CD14-positive monocyte (primary cell): ENCODE measurements around the gene MTA2. TPM values are rescaled to one million over a fixed set of nuclear protein-coding genes. Genes with fewer than 3 reads are reported as not detected.

ENCODE experiments used
- DNase-seq, 3 donors: peaks; one replicate each; pipeline ENCODE4 v3.0.0-alpha.2; 2011 to 2022
- H2AFZ ChIP-seq: 2 replicates; pipeline ENCODE4 v1.6.0; 2012; ENCODE audit warnings: mild to moderate bottlenecking, low read depth, low read length, inconsistent platforms; ENCODE audit not compliant: insufficient read depth, poor library complexity, severe bottlenecking
- H3K27ac ChIP-seq, 2 donors: 1 replicate in 1 of 2; 2 replicates in 1 of 2; pipeline ENCODE4 v1.5.1; 2012 to 2013; ENCODE audit warnings: low read length in 2 of 2, control low read depth in 1 of 2, inconsistent platforms in 1 of 2, low read depth in 1 of 2, mild to moderate bottlenecking in 1 of 2
- H3K27me3 ChIP-seq, 2 donors: one replicate each; pipeline versions ENCODE4 v1.6.0 to v1.6.1; 2011 to 2013; ENCODE audit warnings: low read length in 2 of 2; ENCODE audit not compliant: control insufficient read depth in 2 of 2, insufficient read depth in 2 of 2
- H3K36me3 ChIP-seq, 2 donors: replicated peaks in 1 of 2; 1 replicate in 1 of 2; 2 replicates in 1 of 2; pipeline versions ENCODE4 v1.5.1 to v1.6.1; 2012 to 2013; ENCODE audit warnings: low read length in 2 of 2, control low read depth in 1 of 2, inconsistent platforms in 1 of 2, mild to moderate bottlenecking in 1 of 2; ENCODE audit not compliant: insufficient read depth in 2 of 2, control insufficient read depth in 1 of 2
- H3K4me1 ChIP-seq, 2 donors: 1 replicate in 1 of 2; 2 replicates in 1 of 2; pipeline versions ENCODE4 v1.5.1 to v1.6.1; 2012 to 2013; ENCODE audit warnings: low read length in 2 of 2, control low read depth in 1 of 2, inconsistent platforms in 1 of 2, mild to moderate bottlenecking in 1 of 2, moderate library complexity in 1 of 2; ENCODE audit not compliant: insufficient read depth in 2 of 2, control insufficient read depth in 1 of 2
- H3K4me2 ChIP-seq: replicated peaks from 2 replicates; pipeline ENCODE3; 2012; ENCODE audit warnings: low read length, moderate library complexity, mild to moderate bottlenecking; ENCODE audit not compliant: poor library complexity, severe bottlenecking; ENCODE audit errors: extremely low read depth
- H3K4me3 ChIP-seq, 3 experiments: fragments of 200-600 bp in 1 of 3; sonication (generic) in 1 of 3; replicated peaks in 1 of 3; 1 replicate in 2 of 3; 2 replicates in 1 of 3; pipeline ENCODE4 v1.5.1; 2011 to 2013; ENCODE audit warnings: low read length in 3 of 3, mild to moderate bottlenecking in 3 of 3, control low read depth in 2 of 3, low read depth in 2 of 3, inconsistent platforms in 1 of 3, moderate library complexity in 1 of 3
- H3K79me2 ChIP-seq: 2 replicates; pipeline ENCODE4 v1.6.0; 2012; ENCODE audit warnings: mild to moderate bottlenecking, control low read depth, inconsistent platforms, low read length, moderate library complexity; ENCODE audit not compliant: insufficient read depth
- H3K9ac ChIP-seq: 2 replicates; pipeline ENCODE4 v1.6.0; 2017; ENCODE audit warnings: low read length, mild to moderate bottlenecking; ENCODE audit not compliant: insufficient read depth, poor library complexity, severe bottlenecking
- H3K9me3 ChIP-seq, 2 donors: replicated peaks in 1 of 2; 1 replicate in 1 of 2; 2 replicates in 1 of 2; pipeline versions ENCODE4 v1.5.1 to v1.6.1; 2012 to 2013; ENCODE audit warnings: low read length in 2 of 2, control low read depth in 1 of 2; ENCODE audit not compliant: control insufficient read depth in 1 of 2, insufficient read depth in 1 of 2
- H4K20me1 ChIP-seq: 2 replicates; pipeline ENCODE4 v1.6.0; 2012; ENCODE audit warnings: mild to moderate bottlenecking, low read length, control low read depth, moderate library complexity; ENCODE audit not compliant: insufficient read depth
- H3K27ac Mint-ChIP-seq, 7 donors: one replicate each; pipeline ENCODE4 v1.8.0; 2020; ENCODE audit warnings: mild to moderate bottlenecking in 7 of 7, mixed read lengths in 7 of 7, moderate library complexity in 6 of 7, inconsistent platforms in 2 of 7
- H3K27me3 Mint-ChIP-seq, 3 donors: one replicate each; pipeline ENCODE4 v1.8.0; 2021 to 2022; ENCODE audit warnings: low read depth in 3 of 3, mild to moderate bottlenecking in 3 of 3, mixed read lengths in 3 of 3, moderate library complexity in 3 of 3, inconsistent platforms in 1 of 3
- H3K36me3 Mint-ChIP-seq, 2 donors: one replicate each; pipeline ENCODE4 v1.8.0; 2020; ENCODE audit warnings: mixed read lengths in 2 of 2, inconsistent platforms in 1 of 2, mild to moderate bottlenecking in 1 of 2
- H3K4me1 Mint-ChIP-seq: one replicate; pipeline ENCODE4 v1.8.0; 2020; ENCODE audit warnings: mild to moderate bottlenecking, mixed read lengths
- H3K4me3 Mint-ChIP-seq, 2 donors: one replicate each; pipeline ENCODE4 v1.8.0; 2020; ENCODE audit warnings: mild to moderate bottlenecking in 2 of 2, mixed read lengths in 2 of 2, moderate library complexity in 1 of 2
- H3K9me3 Mint-ChIP-seq, 7 donors: one replicate each; pipeline ENCODE4 v1.8.0; 2020 to 2022; ENCODE audit warnings: mixed read lengths in 7 of 7, mild to moderate bottlenecking in 6 of 7, moderate library complexity in 6 of 7, inconsistent platforms in 2 of 7
- CTCF ChIP-seq: fragments of 200-600 bp; IDR thresholded peaks from one replicate; pipeline ENCODE4 v1.8.0; 2022; ENCODE audit warnings: antibody characterized with exemption, mild to moderate bottlenecking
- WGBS: methylation state at CpG from one replicate; pipeline ENCODE4 v1.1.5; 2013; ENCODE audit warnings: missing lambda C conversion rate; ENCODE audit not compliant: insufficient coverage; 5-methylcytosine and 5-hydroxymethylcytosine counted together
- intact Hi-C, 2 donors: fragments of 100-400 bp; cut with micrococcal nuclease; formaldehyde crosslinking; loops; one replicate each; pipeline versions ENCODE4 v1.15.0 to v1.15.1; 2023
- polyA plus RNA-seq, 3 donors: library from polyadenylated mRNA; depleted of rRNA in 1 of 3; unstranded in 2 of 3; stranded (reverse) in 1 of 3; fragments of 300-500 nt in 2 of 3; fragments of >200 nt in 1 of 3; fragmentation: Illumina TruSeq in 2 of 3; gene quantifications; 1 replicate in 2 of 3; 2 replicates in 1 of 3; pipeline ENCODE4 v1.2.3, GENCODE V29; 2012 to 2021

Gene MTA2
- polyA plus RNA-seq, 3 donors: 14.0 to 38.6 (median 17.6) TPM

- Histone ChIP-seq H3K27me3 (no peaks in the 10 kb centered on the region), H3K4me2 (peak overlapping the region; percentile 97), H3K36me3 (peaks cover 25 to 38% of the 10 kb centered on the region in 2 donors), H4K20me1 (no peaks in the 10 kb centered on the region), H2AFZ (peak overlapping the region; percentile 77), H3K9ac (peak overlapping the region; percentile 72), H3K79me2 (peaks cover 21% of the 10 kb centered on the region), H3K9me3 (no peaks in the 10 kb centered on the region), H3K27ac (peak overlapping the region; percentile 75 to 95), H3K4me1 (peaks cover 18 to 24% of the 10 kb centered on the region in 2 donors), H3K4me3 (peak overlapping the region in 2 of 3 experiments; percentile 27 to 91)
- WGBS: no CpG with 5 or more reads among the region's 7 CpGs
- intact Hi-C loops: no loop called here
- peak overlapping the region; percentile 89 to 96 for H3K4me3 Mint-ChIP-seq
- peak overlapping the region; percentile 92 to 97 (median 95) for H3K27ac Mint-ChIP-seq
- no peak for DNase-seq
- peaks cover 0 to 3% (median 0%) of the 10 kb centered on the region in 3 donors for H3K27me3 Mint-ChIP-seq
- H3K4me1 Mint-ChIP-seq: peaks cover 18% of the 10 kb centered on the region
- no peak for TF ChIP-seq CTCF
- peaks cover 34 to 50% of the 10 kb centered on the region in 2 donors for H3K36me3 Mint-ChIP-seq
- H3K9me3 Mint-ChIP-seq: no peaks in the 10 kb centered on the region
Observed at GRCh38 chr11:62622476-62623089, 20.9 kb upstream of the MTA2 start.

DNA sequence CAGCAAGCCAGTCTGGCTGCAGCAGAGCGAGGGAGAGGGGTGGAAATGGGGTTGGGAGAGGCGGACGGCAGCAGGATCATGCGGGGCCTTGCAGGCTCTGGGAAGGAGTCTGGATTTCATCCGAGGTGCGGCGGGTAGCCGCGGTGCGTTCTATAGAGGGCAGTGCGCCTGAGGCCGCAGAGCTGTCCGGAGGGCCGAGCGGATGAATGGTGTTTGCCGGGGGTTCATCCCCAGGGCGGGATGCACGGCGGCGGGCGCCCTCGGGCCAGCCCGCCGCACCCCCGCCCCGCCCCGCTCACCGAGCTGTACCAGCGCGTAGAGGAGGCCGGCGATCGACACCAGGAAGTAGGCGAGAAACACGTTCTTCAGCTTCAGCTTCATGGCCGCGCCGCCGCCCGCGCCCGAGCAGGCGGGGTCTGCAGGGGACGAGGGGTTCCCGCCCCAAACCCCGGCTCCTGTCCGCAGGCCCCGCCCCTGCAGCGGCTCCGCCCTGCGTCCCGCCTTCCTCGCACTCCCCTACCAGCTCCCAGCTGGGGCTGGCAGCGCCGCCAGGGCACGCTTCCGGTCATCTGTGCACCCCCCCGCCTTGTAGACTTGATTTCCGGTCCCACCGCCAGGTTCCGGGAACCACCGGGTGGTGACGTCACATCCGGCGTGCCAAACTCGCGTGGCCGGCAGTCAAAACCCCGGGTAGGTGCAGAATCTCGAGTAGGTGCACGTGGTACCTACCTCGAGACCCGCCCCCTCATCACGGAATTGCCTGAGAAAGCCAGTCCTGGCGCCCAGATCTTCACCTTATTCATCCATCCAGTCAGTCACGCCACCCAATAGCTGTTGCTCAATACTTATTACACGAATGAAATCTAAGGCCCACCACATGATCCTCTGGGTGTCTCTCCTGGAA lies 20.2 kb upstream of the MTA2 start, which contains the start of gene B3GAT3:
B3GAT3 (minus strand) TSS at position 420 of the 904 bp plus-strand sequence; CDS start at position 381, 39 bp downstream.
- Histone ChIP-seq H3K36me3 (peaks cover 22 to 38% of the 10 kb centered on the region in 2 donors), H3K27ac (peak within 1 kb of the TSS; percentile 76 to 95), H3K9me3 (no peaks in the 10 kb centered on the region), H3K4me1 (peaks cover 18 to 24% of the 10 kb centered on the region in 2 donors), H4K20me1 (no peaks in the 10 kb centered on the region), H2AFZ (peak within 1 kb of the TSS; percentile 91), H3K9ac (peak within 1 kb of the TSS; percentile 72), H3K27me3 (no peaks in the 10 kb centered on the region), H3K4me2 (peak within 1 kb of the TSS; percentile 97), H3K79me2 (peaks cover 21% of the 10 kb centered on the region), H3K4me3 (peak within 1 kb of the TSS; percentile 69 to 91 (median 87))
- no peak for TF ChIP-seq CTCF
- intact Hi-C loops: no loop called here
- DNase-seq: peak; percentile 99 to 100 (median 100)
- peaks cover 33 to 50% of the 10 kb centered on the region in 2 donors for H3K36me3 Mint-ChIP-seq
- peak within 1 kb of the TSS; percentile 94 to 97 (median 97) for H3K27ac Mint-ChIP-seq
- H3K9me3 Mint-ChIP-seq: no peaks in the 10 kb centered on the region
- peaks cover 18% of the 10 kb centered on the region for H3K4me1 Mint-ChIP-seq
- H3K27me3 Mint-ChIP-seq: peaks cover 0 to under 1% (median 0%) of the 10 kb centered on the region in 3 donors
- under 1% methylated on average over 75 of the region's 77 CpGs for WGBS
- peak within 1 kb of the TSS; percentile 96 to 99 for H3K4me3 Mint-ChIP-seq
